Anterior cingulate cortex (tissue), 58 donors: ENCODE measurements around the gene SLC12A8.

ENCODE experiments used
- DNase-seq, 58 donors: peaks; one replicate each; lab custom pipeline; 2025; lab: John Stamatoyannopoulos, UW

Gene SLC12A8

DNA sequence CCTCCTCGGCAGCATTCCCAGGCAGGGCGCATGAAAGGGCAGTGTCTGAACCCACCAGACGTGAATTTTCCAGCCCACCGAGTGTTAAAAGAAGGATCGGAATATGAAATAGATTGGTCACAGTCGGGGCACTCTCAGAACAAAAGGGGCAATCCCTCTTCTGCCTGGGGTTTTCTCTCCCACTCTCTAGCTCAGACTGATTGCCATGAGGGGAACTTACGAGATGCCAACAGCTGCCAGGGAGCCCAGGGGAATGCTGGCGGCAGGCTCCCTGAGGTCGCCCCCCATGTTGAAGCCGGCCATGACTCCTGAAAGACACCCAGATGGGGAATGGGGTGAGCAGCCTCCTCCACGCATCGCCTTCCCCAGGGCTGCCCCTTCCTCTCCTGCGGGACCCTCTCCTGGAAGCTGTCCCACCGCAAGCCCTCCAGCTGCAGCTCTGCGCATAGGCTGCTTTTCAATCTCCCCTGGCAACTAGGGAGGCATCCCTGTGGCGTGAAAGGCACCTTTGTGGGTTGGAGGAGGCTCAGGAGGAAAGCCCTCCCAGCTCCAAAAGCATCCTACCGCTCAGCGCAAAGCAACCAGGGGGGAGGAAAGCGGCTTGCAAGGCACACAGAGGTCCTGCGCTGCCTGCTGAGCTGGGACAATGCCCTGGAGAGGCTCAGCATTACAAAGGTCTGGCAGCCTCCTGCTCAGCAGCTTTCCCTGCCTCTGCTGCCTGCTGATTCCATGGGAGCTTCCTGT lies 92.0 kb downstream of the SLC12A8 start:
- DNase-seq = peak in 53 of 58 donors; percentile 23 to 85 (median 61)

GRCh38 chr3:125119752-125120378 lies 92.7 kb downstream of the SLC12A8 start:
- peak in 3 of 58 donors; percentile 16 to 53 (median 48) for DNase-seq

DNA sequence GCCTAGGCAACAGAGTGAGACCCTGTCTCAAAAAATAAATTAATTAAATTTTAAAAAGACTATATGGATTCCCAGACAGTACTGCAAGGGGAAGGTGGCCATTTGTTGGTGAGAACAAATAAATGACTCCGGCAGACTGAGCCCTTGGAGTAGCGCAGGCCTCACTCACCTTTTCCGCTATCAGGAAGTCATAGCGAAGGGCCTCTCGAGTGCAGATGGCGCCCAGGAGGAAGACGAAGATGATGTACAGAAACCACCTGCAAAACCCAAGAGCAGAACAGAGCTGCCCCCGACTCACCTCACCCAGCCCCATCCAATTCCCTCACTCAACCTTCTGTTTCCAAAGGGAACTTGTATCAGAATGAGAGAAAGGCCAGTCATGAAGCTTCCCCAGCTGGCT lies 93.9 kb downstream of the SLC12A8 start:
- no peak for DNase-seq

GRCh38 chr3:125117631-125118191 lies 94.8 kb downstream of the SLC12A8 start:
- DNase-seq = no peak

DNA sequence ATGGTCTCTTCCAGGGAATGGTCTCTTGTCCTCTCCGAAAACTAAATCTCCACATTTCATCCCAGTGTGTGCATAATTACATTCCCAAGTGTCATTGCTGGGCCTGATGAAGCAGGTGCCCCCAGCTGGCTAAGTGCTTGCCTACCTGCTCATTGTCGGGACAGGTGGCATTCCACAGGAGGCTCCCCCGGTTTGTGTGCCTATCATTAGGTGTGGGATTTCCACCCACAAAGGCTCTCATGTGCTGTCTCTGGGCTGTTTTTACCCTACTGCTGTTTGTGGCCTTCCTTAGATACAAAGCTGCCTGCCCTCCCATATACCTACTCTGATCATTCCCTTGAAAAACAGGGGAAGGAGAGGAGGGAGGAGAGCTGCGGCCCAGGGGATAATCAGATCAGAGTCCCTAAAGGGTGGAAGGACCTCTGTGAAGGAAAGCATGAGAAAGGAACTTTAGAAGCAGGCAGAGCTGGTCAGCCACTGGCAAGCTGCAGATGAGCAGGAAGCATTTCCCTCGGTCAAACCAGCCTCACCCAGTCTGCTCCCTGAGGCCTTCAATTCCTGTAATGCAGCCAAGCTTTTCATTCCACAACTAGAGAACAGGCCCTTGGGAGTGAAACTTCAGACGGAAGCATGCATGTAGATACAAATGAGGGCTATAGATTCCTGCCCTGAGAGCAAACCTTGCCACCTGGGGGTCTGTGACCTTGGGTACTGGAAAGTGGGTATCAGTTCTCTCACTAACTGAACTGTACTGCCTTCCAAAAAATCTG lies 96.1 kb downstream of the SLC12A8 start:
- no peak for DNase-seq

DNA sequence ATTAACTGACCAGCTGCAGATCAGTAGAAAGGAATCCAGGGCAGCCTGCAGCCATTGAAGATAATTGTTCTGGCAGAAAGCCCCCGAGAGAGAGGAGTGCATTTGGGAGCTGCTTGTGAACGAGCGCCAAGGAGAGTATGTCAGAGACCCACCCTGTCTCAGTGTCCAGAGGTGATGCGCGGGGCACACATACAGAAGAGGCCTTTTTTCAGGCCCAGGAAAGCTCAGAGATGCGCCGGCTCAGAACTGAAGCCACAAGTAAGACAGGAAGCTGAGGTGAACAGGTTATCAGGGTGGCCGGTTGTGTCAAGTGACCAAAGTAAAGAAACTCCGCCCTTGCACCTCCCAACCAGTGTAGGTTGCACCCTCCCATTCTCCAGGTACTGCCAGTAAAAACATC lies 96.9 kb downstream of the SLC12A8 start:
- DNase-seq = no peak

DNA sequence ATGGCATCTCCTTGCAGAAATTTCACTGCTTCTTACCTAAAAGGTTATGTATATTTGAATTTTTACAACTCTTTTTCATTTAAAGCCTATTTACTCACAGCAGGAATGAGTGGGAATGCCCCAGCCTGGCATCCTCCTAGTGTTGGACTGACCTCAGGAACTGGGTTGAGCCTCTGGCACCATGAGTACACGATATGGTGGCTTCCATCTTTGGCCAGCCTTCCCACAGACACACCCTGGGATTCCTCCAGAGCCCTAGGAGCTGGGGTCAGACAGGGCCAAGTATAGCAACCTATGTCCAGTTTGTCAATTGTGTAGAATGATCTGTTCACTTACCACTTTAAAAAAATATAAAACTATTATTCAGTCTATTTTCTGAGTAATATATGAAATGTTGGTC lies 99.6 kb downstream of the SLC12A8 start:
- no peak for DNase-seq

DNA sequence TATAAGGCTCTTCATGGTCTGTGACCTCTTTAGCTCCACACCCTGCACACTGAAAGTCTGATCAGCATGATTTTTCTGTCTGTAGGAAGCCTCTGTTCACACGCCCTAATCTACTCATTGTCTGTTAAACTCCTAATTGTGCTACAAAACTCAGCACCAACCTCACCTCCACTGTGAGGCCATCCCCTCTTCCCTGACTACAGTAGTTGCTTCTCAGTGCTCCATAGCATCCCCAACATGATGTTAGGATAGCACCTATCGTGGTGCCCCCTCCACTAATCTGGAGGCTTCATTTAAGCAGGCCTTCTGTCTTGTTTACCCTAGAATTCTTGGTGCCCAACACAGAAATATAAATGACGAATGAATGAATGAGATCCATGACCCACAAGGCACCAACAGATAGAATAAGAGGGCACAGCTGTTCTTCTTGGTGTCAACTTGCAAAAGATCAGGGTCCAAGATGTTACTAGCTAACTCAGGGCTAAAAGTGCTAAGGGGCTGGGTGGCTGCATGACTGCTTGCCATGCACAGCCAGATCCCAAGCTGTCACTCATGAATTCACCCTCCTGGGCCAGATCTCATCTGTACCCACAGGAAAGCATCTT lies 101.6 kb downstream of the SLC12A8 start:
- DNase-seq = no peak

GRCh38 chr3:125110016-125110875 lies 102.3 kb downstream of the SLC12A8 start:
- DNase-seq = no peak

DNA sequence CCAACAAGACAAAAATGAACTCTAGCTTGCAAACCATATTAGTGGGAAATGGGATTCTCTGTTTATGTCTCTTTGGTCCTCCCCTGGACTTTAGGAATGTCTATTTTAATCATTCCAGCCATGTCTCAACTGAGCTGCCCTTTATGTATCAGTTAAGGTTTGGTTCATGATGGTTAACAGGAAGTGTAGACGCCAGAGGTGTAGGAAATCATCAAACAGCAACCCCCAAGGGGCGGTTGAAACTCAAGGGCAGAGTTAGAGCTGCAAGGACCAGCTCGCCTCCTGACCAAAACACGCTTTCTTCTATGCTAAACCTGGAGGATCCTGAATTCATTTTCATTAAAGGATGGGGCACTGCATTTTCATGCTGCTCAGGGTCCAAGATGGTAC lies 103.0 kb downstream of the SLC12A8 start:
- no peak for DNase-seq

DNA sequence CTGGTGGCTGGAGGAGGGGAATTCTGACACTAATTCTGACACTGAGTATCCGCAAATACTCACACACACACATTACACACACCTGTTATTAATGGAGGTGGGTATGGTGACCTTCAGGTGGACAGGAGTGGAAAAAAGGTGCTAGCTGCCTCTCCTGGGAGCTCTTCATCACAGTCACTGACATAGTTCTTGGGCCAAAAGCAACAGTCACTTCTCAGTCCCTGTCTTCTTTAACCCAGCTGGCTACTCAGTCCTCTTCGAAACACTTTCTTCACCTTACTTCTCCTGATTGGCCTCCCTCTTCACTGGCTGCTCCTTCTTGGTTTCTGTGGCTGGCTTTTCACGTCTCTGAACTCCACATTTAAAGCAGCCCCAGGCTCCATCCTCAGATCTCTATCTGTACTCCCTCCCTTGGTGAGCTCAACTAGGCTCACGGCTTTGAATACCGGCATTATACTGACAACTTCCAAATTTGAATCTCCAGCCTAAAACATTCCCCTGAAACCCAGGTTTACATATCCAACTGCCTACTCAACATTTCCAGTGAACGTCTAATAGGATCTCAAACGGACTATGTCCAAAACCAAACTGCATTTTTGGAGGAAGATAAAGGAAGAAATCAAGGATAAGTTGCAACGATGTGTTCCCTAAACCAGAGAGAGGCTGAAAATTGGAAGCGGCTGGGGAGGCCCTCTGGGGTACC lies 103.6 kb downstream of the SLC12A8 start:
- DNase-seq = no peak

DNA sequence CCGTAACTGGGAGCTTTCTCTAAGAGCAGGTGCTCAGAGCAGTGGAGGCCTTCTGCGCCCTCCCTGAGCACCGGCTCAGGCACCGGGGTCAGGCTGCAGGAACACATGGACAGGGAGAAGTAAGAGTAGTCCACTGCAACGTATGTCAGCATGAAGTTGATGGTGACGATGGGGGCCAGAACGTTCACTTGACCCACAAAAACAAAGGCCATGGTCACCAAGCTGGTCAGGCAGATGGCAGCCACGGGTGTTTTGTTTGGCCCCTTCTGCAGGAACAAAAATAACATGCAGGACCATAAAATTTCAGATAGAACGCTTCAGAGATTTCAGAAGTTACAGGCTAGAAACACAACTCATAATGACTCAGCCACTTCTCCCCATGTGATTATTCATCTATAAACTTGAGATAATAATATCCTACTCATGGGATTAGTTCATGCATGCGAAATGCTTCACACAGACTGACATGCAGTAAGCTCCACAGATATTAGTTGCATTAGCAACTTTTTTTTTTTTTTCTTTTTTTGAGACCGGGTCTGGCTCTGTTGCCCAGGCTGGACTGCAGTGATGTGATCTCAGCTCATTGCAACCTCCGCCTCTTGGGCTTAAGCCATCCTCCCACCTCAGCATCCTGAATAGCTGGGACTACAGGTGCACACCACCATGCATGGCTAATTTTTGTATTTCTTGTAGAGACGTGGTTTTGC lies 104.5 kb downstream of the SLC12A8 start:
- no peak for DNase-seq

DNA sequence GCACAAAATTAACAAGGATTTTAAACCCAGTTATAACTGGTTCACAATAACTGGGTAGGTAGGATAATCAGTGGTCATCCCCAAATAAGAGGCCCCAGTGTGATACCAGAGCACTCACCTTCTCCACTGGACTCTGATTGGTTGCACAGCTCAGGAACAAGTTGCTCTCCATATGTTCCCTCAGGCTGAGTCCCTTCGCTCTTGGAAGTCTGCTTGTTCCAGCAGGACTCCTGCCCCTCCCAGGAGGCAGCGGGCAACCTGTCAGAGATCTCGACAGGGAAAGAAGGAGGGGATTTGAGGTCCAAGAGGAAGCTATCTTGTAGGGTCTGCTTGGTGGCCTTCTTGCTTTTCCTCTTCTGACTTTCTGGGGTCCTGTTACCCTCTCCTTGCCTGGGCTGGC lies 105.2 kb downstream of the SLC12A8 start:
- no peak for DNase-seq

GRCh38 chr3:125105116-125105515 lies 107.4 kb downstream of the SLC12A8 start:
- no peak for DNase-seq

GRCh38 chr3:125104639-125105038 lies 107.9 kb downstream of the SLC12A8 start:
- DNase-seq = no peak

- DNase-seq = no peak
Observed at GRCh38 chr3:125103406-125103805, 109.1 kb downstream of the SLC12A8 start.

- DNase-seq = no peak
Observed at GRCh38 chr3:125102470-125102869, 110.1 kb downstream of the SLC12A8 start.

GRCh38 chr3:125098611-125099291 lies 113.8 kb downstream of the SLC12A8 start:
- DNase-seq = no peak
